NCI-H1417 treated with DMSO at 0.1 percent for 48 hours (cell line): Measurements from ENCODE around the gene VCAN.
A peak's percentile ranks its signal among the peaks of the same experiment; 100 is the strongest.

Experiments used
- DNase-seq: peaks from one replicate; lab custom pipeline; 2025; lab: John Stamatoyannopoulos, UW

The VCAN gene

GRCh38 chr5:83498585-83498984, 27.0 kb downstream of the VCAN start:
- no peak for DNase-seq

DNA sequence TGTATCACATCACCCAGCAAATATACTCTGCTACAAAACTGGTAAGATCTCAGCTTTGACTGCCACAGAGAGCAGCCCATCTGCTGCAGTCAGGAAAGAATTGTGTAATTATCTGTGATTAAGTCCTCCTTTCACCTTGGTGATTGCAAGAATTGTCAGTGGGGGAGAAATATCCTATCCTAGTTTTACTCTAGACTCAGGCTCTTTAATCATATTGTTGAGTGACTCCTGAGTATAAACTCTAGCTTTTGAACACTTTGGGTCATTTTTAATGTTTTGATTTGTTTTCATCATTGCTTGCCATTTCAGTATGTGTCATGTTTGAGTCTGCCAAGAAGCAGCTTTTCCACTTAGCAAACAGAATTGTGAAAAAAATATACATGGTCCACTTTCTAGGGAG, 32.1 kb downstream of the VCAN start:
- DNase-seq, result peak; percentile 11

DNA sequence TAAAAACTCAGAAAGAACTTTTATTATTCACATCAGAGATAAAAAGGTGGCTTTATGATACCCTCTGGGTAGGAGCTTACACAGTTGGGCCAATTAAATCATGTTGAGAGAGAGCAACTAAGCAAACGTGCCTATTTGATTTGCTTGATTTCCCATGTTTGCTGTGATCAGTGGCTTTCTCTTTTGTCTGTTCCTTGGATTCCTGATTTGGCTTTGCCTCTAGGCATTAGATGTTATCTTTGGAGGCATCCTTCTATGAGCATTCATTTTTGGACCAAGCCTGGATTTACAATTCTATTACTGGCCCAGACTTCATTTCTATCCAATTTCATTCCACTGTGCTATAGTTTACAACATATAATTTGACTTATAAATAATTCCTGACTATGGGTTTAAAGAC, 35.9 kb downstream of the VCAN start:
- DNase-seq, result no peak

GRCh38 chr5:83509540-83509939, 38.0 kb downstream of the VCAN start:
- no peak for DNase-seq

DNA sequence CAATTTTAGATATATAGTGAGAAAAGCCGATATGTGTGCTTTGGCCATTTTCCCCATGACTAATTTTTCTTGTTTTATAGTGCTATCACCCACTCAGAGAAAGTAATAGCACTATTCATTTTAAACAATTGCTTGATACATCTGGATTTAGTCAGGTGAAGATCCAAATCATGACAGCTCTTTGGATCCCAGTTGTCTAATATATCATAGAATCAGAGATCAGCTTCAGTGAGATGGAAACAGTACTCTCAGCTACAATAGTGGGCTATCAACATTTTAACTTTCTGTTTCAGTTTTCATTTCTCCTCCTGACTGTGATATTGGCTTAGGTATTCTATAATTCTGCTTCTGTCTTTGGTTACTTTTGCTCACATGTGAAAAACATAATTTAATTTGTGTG, 38.7 kb downstream of the VCAN start:
- DNase-seq, result no peak

DNA sequence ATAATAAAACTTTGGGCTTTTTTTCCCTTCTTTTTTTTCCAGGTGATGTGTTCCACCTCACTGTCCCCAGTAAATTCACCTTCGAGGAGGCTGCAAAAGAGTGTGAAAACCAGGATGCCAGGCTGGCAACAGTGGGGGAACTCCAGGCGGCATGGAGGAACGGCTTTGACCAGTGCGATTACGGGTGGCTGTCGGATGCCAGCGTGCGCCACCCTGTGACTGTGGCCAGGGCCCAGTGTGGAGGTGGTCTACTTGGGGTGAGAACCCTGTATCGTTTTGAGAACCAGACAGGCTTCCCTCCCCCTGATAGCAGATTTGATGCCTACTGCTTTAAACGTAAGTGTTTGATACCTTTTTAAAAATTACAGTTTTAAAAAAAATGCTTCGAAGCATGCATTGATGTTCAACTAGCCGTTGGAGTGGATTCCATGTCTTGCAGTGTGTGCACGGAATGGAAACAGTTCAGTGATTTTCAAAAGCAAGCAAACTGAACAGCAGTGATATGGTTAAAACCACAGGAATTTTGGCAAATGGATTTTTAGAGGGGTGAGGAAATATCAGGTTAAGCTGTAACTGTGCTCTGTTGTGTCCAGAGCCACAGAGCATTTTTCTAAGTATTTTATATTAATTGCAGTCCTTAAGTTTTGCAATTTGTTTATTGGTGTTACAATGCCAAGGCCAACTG, 40.7 kb downstream of the VCAN start:
- no peak for DNase-seq

GRCh38 chr5:83513081-83513480, 41.5 kb downstream of the VCAN start:
- DNase-seq, result no peak

DNA sequence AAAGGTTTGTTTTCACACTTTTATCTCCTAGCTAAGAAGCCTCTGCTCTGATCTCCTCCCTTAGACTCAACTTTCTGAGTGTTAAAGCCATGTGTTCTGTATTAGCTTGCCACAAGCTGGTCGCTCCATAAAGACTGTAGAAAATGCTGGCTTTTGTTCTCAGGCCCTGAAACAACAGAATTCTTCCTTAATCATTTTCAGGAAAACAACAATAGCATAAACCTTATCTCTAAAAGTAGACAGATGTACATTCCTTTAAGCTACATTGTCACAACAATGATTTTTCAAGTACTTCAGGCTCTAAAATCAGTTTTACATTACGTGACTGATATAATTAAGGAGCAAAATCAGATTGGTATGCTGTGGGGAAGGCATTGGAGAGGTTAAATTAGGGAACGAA, 41.9 kb downstream of the VCAN start:
- no peak for DNase-seq

- DNase-seq, result no peak
Observed at GRCh38 chr5:83516377-83516776, 44.8 kb downstream of the VCAN start.

DNA sequence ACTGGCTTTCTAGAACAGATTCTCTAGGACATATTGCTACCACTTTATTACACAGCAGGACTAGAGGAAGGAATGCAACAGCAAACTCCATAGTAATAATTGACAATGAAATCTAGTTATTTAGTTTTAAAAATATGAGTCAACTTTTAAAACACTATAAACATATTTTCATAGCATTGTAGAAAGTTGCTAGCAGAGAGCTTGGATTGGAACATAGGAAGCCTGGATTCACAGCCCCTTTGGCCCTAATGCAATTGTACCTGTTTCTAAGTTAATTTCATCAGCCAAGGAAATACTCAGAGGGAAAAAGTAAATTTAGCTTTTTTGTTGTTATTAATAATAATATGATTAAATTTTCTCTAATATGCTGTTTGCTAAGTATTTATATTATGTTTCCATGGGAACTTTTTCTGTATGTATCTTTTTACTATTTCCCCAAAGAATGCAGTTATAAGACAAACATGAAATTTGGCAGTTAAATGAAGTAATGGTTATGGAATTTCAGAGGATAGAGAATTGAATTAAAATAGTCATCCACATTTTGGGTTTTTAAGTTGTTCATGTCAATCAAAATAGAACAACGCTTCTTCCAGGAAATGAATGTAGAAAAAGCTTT, 45.6 kb downstream of the VCAN start:
- DNase-seq, result no peak

DNA sequence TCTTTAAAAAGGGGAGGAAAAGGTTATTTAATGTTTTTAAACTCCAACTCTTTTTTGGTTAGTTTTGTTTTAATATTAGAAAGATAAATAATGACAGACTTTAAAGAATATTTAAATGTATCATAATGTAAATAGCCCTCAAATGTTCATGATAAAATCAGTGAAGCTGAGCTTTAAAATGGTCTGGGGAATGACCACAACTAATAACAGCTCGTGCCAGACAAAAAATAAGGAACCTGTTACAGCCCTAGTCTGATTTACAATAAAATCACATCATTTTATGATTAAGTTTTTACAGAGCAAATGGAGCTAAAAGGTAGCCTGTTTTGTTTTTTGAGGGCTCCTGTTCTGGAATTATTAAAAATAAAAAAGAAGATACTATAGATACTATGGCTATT, 46.1 kb downstream of the VCAN start:
- DNase-seq, result no peak

GRCh38 chr5:83518319-83519061, 46.9 kb downstream of the VCAN start:
- no peak for DNase-seq

GRCh38 chr5:83522446-83522845, 50.9 kb downstream of the VCAN start:
- DNase-seq, result no peak

GRCh38 chr5:83523929-83524328, 52.4 kb downstream of the VCAN start:
- DNase-seq, result no peak

DNA sequence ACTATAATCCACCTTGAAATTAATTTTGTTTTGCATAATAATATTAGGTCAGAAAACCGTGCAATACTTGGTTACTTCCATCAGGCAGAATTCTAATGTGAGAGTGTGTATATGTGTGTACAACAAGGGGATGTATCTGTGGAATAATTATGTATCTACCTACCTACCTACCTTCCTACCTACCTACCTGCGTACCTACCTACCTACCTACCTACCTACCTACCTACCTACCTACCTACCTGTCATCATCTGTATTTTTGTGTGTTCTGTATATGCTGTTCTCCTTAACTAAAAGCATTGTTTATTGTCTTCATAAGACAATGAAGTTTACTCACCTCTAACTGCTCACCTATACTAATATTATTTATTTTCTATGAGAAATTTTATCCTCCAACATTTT, 52.8 kb downstream of the VCAN start:
- no peak for DNase-seq

GRCh38 chr5:83524991-83525390, 53.4 kb downstream of the VCAN start:
- DNase-seq, result no peak

DNA sequence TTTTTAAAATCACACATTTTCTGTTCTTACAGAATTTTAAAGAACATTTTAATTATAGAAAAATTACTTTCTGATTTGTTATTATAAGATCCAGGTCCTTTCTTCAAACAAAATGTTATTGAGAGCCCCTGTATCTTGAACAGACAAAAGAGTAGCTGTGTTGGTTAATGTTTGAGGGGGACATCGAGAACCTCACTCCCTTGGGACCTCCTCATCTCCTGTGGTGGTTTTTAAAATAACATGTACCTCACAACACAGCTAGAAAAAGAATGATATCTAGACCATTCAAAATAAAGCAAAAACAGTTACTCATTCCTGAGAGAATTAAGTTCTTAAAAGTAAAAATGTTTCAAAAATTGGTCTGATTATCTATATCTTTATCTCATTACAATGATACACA, 54.7 kb downstream of the VCAN start:
- DNase-seq, result no peak

DNA sequence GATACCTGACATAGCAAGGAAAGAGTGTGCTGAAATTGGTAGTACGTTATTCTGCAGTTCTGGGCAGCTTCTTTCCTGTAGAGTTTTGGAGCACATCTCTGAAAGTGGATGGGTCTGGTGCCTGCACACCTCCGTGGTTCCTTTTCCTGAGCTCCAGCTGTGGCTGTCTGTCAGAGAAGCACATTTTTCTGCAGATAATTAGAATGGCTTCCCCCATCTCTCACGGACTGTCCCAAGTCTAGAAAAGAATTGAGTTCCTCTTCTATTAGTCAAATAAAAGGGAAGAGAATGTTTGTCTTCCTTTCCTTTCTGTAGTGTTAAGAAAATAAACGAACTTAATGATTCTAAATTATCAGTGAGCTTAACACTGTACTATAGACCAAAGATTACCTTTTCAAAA, 55.7 kb downstream of the VCAN start:
- no peak for DNase-seq

- no peak for DNase-seq
Observed at GRCh38 chr5:83527722-83528438, 56.3 kb downstream of the VCAN start.

DNA sequence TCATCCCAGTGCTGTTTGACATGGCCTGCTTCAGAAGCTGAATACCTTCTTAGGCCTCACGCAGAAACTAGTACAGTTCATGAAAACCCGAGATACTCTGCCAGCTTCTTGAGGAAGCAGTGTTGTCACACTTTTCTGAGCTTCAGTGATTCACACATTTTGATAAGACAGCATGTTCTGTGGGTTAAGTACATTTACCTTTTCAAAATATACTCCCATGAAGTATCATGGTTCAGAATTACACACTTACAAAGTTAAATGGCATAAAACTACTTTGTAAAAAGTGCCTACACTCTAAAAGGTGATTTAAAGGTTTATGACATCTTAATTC, 56.9 kb downstream of the VCAN start:
- DNase-seq, result no peak

DNA sequence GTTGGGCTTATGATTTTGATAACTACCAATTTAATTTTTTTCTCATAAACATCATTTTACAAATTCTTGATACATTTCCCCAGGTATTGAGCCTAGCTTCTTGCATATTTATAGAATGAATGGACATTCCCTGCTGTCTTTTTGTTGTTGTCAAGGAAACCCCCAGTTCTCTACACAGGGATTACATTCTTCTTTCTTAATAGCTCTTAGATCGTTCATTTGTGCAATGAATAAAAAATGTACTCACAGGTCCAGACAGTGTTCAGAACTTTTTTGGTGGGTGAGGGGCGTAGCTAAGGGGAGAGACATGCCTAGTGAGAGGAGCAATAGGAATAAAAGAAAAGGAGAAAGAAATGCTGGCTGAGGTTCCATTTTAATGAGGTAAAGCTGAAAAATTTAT, 58.6 kb downstream of the VCAN start:
- no peak for DNase-seq

- DNase-seq, result no peak
Observed at GRCh38 chr5:83531661-83532060, 60.1 kb downstream of the VCAN start.
